Measurements from ENCODE around the gene APOA1.

DNA sequence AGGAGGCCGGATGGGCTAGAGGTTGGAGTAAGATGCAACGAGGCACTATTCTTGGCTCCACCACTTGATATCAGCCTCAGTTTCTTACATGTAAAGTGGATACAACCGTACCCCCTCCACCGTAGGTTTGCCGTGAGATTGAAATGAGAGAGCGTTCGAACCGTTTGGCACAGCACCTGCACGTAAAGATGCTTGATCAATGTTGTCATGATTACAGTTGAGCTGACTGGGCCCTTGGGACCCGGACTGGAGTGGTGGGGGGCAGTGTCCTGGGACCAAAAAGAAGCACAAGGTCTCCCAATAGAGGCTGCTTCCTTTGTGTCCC is 4.0 kb downstream of the APOA1 start:
- TF ChIP-seq, protein P1, sequence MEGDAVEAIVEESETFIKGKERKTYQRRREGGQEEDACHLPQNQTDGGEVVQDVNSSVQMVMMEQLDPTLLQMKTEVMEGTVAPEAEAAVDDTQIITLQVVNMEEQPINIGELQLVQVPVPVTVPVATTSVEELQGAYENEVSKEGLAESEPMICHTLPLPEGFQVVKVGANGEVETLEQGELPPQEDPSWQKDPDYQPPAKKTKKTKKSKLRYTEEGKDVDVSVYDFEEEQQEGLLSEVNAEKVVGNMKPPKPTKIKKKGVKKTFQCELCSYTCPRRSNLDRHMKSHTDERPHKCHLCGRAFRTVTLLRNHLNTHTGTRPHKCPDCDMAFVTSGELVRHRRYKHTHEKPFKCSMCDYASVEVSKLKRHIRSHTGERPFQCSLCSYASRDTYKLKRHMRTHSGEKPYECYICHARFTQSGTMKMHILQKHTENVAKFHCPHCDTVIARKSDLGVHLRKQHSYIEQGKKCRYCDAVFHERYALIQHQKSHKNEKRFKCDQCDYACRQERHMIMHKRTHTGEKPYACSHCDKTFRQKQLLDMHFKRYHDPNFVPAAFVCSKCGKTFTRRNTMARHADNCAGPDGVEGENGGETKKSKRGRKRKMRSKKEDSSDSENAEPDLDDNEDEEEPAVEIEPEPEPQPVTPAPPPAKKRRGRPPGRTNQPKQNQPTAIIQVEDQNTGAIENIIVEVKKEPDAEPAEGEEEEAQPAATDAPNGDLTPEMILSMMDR (IDR thresholded peaks at IDR 0.05): no peak
- TF ChIP-seq POLR2A (IDR thresholded peaks at IDR 0.05) (no peak), EP300 (IDR thresholded peaks at IDR 0.05) (no peak)

Measured in sigmoid colon (tissue), 4 donors.